DMS153 treated with DMSO at 0.1 percent for 48 hours (cell line): ENCODE results near the gene S100Z.
"Not testable (repeated sequence)": the region's sequence is repeated elsewhere in the genome, so short reads cannot be mapped to it uniquely, and the experiment has no call there.

ENCODE experiments used
- DNase-seq: peaks from one replicate; lab custom pipeline; 2025; ENCODE audit not compliant: unreplicated experiment; lab: John Stamatoyannopoulos, UW

Gene S100Z

GRCh38 chr5:76849419-76850291 lies at the start of gene S100Z:
TSS of gene S100Z (plus strand) at chr5:76850014. CDS start at chr5:76875360, 25,346 bp downstream.
- DNase-seq = no peak

GRCh38 chr5:76800579-76800978 lies 49.2 kb upstream of the S100Z start:
- no peak for DNase-seq

GRCh38 chr5:76801159-76801802 lies 48.5 kb upstream of the S100Z start:
- DNase-seq = no peak

GRCh38 chr5:76801803-76802195 lies 48.0 kb upstream of the S100Z start:
- DNase-seq = no peak

- DNase-seq = no peak
Observed at GRCh38 chr5:76804266-76804665, 45.5 kb upstream of the S100Z start.

- no peak for DNase-seq
Observed at GRCh38 chr5:76805821-76806505, 43.9 kb upstream of the S100Z start.

GRCh38 chr5:76807296-76807695 lies 42.5 kb upstream of the S100Z start:
- DNase-seq = no peak

- DNase-seq = no peak
Observed at GRCh38 chr5:76808141-76808691, 41.6 kb upstream of the S100Z start.

- no peak for DNase-seq
Observed at GRCh38 chr5:76809141-76809540, 40.7 kb upstream of the S100Z start.

- DNase-seq = no peak
Observed at GRCh38 chr5:76810236-76810635, 39.6 kb upstream of the S100Z start.

- DNase-seq = no peak
Observed at GRCh38 chr5:76811214-76811613, 38.6 kb upstream of the S100Z start.

- not testable (repeated sequence) for DNase-seq
Observed at GRCh38 chr5:76812209-76812608, 37.6 kb upstream of the S100Z start.

GRCh38 chr5:76813982-76814562 lies 35.7 kb upstream of the S100Z start:
- DNase-seq = no peak

GRCh38 chr5:76816110-76816831 lies 33.5 kb upstream of the S100Z start:
- DNase-seq = no peak

GRCh38 chr5:76818844-76819831 lies 30.7 kb upstream of the S100Z start, which contains the start of gene F2RL1:
TSS of gene F2RL1 (plus strand) at chr5:76819030. CDS start at chr5:76819183, 153 bp downstream.
- no peak for DNase-seq

- DNase-seq = no peak
Observed at GRCh38 chr5:76819851-76820525, 29.8 kb upstream of the S100Z start.

GRCh38 chr5:76820526-76820890 lies 29.3 kb upstream of the S100Z start:
- DNase-seq = no peak

GRCh38 chr5:76821136-76821535 lies 28.7 kb upstream of the S100Z start:
- no peak for DNase-seq
